ENCODE results near the gene HKDC1.
"Not testable (repeated sequence)": the region's sequence is repeated elsewhere in the genome, so short reads cannot be mapped to it uniquely, and the experiment has no call there.

The HKDC1 gene

GRCh38 chr10:69242852-69243212 lies 22.7 kb downstream of the HKDC1 start:
- no peak for DNase-seq

- no peak for DNase-seq
Measured at GRCh38 chr10:69243817-69244216, 23.7 kb downstream of the HKDC1 start.

GRCh38 chr10:69246036-69246435 lies 25.9 kb downstream of the HKDC1 start:
- no peak for DNase-seq

- no peak for DNase-seq
Measured at GRCh38 chr10:69246581-69247312, 26.6 kb downstream of the HKDC1 start.

GRCh38 chr10:69247313-69247710 lies 27.2 kb downstream of the HKDC1 start:
- DNase-seq = no peak

- no peak for DNase-seq
Measured at GRCh38 chr10:69248117-69248730, 28.1 kb downstream of the HKDC1 start.

- no peak for DNase-seq
Measured at GRCh38 chr10:69250041-69250440, 29.9 kb downstream of the HKDC1 start.

GRCh38 chr10:69251417-69251816 lies 31.3 kb downstream of the HKDC1 start:
- not testable (repeated sequence) for DNase-seq

GRCh38 chr10:69253171-69253570 lies 33.0 kb downstream of the HKDC1 start:
- no peak for DNase-seq

- no peak for DNase-seq
Measured at GRCh38 chr10:69254877-69255276, 34.7 kb downstream of the HKDC1 start.

GRCh38 chr10:69259547-69260243 lies 39.6 kb downstream of the HKDC1 start:
- no peak for DNase-seq

GRCh38 chr10:69261184-69261583 lies 41.1 kb downstream of the HKDC1 start:
- DNase-seq = no peak

- DNase-seq = no peak
Measured at GRCh38 chr10:69262292-69262751, 42.2 kb downstream of the HKDC1 start.

- DNase-seq = no peak
Measured at GRCh38 chr10:69265521-69265920, 45.4 kb downstream of the HKDC1 start.

GRCh38 chr10:69268761-69269416 lies 48.8 kb downstream of the HKDC1 start:
- DNase-seq = no peak

- no peak for DNase-seq
Measured at GRCh38 chr10:69269761-69270160, 49.6 kb downstream of the HKDC1 start.

- DNase-seq = no peak
Measured at GRCh38 chr10:69270990-69271389, 50.9 kb downstream of the HKDC1 start.

GRCh38 chr10:69272624-69273023 lies 52.5 kb downstream of the HKDC1 start:
- no peak for DNase-seq

GRCh38 chr10:69275444-69275843 lies 55.3 kb downstream of the HKDC1 start:
- DNase-seq = no peak

- DNase-seq = no peak
Measured at GRCh38 chr10:69276503-69276902, 56.4 kb downstream of the HKDC1 start.

GRCh38 chr10:69278446-69278963 lies 58.4 kb downstream of the HKDC1 start, which contains the start of gene HK1:
TSS of gene HK1 (plus strand) at chr10:69278496.
- DNase-seq = peak; percentile 22

GRCh38 chr10:69279110-69279509 lies 59.0 kb downstream of the HKDC1 start:
- DNase-seq = no peak
